ENCODE results near the gene SPRYD4. TPM values are rescaled to one million over a fixed set of nuclear protein-coding genes. Genes with fewer than 3 reads are reported as not detected.

The SPRYD4 gene
- total RNA-seq, 3 donors from 2014 or later: 2.9 to 4.8 (median 3.6) TPM

DNA sequence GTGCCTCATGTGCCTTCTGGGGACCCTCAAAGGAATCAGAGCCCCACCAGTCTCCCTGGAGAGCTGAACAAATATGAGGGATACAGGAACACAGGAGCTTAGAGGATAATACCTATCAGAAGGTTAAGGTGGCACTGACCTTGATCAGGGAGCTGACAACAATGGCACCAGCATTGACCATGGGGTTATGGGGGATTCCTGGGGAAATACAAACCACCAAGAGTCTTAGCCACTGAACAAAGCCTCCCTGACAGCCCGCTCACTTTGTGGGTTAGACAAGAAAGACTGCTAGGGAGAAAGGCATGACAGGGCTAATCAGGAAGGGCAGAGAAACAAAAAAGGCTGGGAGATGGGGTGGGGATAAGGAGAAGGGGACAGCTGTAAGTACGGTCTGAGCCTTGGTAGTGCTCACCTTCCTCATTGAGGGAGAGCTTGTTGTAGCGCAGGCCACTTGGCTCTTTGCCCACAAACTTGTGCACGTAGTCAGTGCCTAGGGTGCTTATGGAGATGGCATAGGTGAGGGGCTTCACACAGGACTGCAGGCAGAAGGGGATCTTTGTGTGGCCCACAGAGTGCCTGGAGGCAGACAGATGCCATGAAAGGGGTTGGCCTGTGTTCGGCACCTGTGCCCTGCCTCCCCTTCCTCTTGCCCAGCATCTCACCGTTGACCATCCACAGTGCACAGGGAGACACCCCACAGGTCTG, 9.3 kb downstream of the SPRYD4 start:
- DNase-seq (ENCODE audit: low spot score in 2 of 2): no peak
- H3K27ac ChIP-seq: no peak overlapping the region
- H3K9me3 ChIP-seq: no peaks in the 10 kb centered on the region
- H3K27me3 ChIP-seq: no peaks in the 10 kb centered on the region
- TF ChIP-seq, protein P1, sequence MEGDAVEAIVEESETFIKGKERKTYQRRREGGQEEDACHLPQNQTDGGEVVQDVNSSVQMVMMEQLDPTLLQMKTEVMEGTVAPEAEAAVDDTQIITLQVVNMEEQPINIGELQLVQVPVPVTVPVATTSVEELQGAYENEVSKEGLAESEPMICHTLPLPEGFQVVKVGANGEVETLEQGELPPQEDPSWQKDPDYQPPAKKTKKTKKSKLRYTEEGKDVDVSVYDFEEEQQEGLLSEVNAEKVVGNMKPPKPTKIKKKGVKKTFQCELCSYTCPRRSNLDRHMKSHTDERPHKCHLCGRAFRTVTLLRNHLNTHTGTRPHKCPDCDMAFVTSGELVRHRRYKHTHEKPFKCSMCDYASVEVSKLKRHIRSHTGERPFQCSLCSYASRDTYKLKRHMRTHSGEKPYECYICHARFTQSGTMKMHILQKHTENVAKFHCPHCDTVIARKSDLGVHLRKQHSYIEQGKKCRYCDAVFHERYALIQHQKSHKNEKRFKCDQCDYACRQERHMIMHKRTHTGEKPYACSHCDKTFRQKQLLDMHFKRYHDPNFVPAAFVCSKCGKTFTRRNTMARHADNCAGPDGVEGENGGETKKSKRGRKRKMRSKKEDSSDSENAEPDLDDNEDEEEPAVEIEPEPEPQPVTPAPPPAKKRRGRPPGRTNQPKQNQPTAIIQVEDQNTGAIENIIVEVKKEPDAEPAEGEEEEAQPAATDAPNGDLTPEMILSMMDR (IDR thresholded peaks at IDR 0.05): no peak
- no peak for TF ChIP-seq POLR2A (IDR thresholded peaks at IDR 0.05)
- no peak for TF ChIP-seq POLR2AphosphoS5 (IDR thresholded peaks at IDR 0.05)
- no peaks in the 10 kb centered on the region for H3K36me3 ChIP-seq
- intact Hi-C loops (cut with DNase I; ENCODE audit: low total_unique reads): no loop called here
- no peak overlapping the region for H3K4me3 ChIP-seq
- H3K4me1 ChIP-seq: no peaks in the 10 kb centered on the region

DNA sequence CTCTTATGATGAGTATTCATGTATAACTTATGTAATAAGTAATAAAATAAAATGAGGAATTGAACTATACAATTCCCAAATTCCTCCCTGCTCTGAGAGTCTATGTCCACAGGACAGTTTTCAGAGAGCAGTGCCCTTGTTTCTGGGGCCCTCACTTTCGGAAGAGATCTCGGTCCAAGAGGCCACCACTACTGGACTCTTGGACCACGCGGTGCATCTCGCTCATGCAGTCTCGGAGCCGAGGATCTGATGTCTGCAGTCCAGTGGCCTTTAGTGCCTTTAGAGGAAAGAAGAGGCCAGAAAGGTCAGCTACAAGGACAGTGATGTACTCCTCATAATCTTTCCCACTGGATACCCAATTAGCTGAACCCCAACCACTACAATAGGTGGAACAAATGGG, 11.2 kb downstream of the SPRYD4 start:
- Histone ChIP-seq H3K4me1 (no peaks in the 10 kb centered on the region), H3K27ac (no peak overlapping the region), H3K36me3 (no peaks in the 10 kb centered on the region), H3K27me3 (no peaks in the 10 kb centered on the region), H3K4me3 (no peak overlapping the region), H3K9me3 (no peaks in the 10 kb centered on the region)
- DNase-seq (ENCODE audit: low spot score in 2 of 2): no peak
- no peak for TF ChIP-seq POLR2AphosphoS5 (IDR thresholded peaks at IDR 0.05)
- TF ChIP-seq, protein P1 (IDR thresholded peaks at IDR 0.05): no peak
- no peak for TF ChIP-seq POLR2A (IDR thresholded peaks at IDR 0.05)
- intact Hi-C loops (cut with DNase I; ENCODE audit: low total_unique reads): no loop called here

DNA sequence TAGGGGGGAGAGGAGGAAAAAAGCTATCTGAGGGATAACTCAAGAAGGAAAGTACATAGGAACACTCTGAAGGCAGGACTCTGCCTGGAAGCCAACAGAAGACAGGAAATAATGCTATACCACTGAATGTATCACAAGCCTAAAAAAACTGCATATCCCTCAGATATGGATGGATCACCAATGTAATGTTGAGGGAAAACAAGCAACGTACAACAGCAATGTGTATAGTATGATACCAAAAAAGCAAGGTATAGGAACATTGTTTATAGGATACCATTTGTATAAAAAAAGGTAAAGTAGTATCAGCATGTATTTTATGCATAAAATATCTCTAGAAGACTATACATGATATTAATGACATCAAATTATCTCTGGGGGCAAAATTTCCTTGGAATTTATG, 16.2 kb downstream of the SPRYD4 start:
- Histone ChIP-seq H3K27me3 (no peaks in the 10 kb centered on the region), H3K36me3 (no peaks in the 10 kb centered on the region), H3K4me3 (no peak overlapping the region), H3K9me3 (no peaks in the 10 kb centered on the region), H3K27ac (no peak overlapping the region), H3K4me1 (no peaks in the 10 kb centered on the region)
- TF ChIP-seq POLR2AphosphoS5 (IDR thresholded peaks at IDR 0.05) (no peak), POLR2A (IDR thresholded peaks at IDR 0.05) (no peak)
- TF ChIP-seq, protein P1 (IDR thresholded peaks at IDR 0.05): no peak
- DNase-seq (ENCODE audit: low spot score in 2 of 2): no peak
- intact Hi-C loops (cut with DNase I; ENCODE audit: low total_unique reads): no loop called here

DNA sequence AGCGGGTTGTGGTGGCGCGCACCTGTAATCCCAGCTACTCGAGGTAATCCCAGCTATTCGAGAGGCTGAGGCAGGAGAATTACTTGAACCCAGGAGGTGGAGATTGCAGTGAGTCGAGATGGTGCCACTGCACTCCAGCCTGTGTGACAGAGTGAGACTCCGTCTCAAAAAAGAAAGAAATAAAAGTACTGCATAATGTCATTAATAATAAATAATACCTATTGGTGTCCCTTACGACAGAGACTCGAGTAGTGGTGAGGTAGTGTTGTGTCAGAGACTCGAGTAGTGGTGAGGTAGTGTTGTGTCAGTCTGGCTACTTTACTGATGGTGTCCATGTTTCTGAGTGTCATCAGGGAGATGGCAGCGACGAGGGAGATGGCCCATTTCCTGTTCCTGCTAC, 18.3 kb downstream of the SPRYD4 start:
- intact Hi-C loops (cut with DNase I; ENCODE audit: low total_unique reads): no loop called here
- Histone ChIP-seq H3K36me3 (no peaks in the 10 kb centered on the region), H3K4me1 (no peaks in the 10 kb centered on the region), H3K27me3 (no peaks in the 10 kb centered on the region), H3K27ac (no peak overlapping the region), H3K4me3 (no peak overlapping the region), H3K9me3 (no peaks in the 10 kb centered on the region)
- DNase-seq (ENCODE audit: low spot score in 2 of 2): no peak
- TF ChIP-seq POLR2AphosphoS5 (IDR thresholded peaks at IDR 0.05) (no peak), POLR2A (IDR thresholded peaks at IDR 0.05) (no peak)
- TF ChIP-seq, protein P1 (IDR thresholded peaks at IDR 0.05): no peak

DNA sequence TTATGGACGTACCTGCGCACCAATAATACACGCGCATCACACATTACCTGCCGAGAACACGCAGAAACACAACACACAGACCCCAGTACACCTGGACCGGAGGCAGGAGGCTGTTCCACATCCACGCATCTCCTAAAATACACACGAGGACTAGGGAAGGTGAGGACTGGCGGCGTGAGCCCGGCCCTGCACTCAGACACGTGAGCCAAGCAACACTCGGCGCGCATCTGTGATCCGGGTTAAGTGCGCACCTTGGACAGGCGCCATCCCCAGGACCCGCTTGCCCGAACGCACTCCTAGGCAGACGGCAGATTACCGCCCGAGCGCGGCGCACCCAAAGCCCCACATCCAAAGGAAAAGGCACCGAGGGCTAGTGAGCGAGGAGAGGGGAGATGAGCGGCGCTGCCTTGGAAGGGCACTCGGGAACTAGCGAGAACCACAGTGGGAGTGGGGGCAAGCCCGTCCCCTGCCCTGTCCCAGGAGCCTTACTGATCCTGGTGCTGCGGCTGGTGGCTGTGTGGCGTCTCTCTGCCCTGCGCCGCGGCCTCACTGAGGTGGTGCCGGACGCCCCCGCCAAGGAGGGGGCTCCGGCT, 19.2 kb downstream of the SPRYD4 start:
- no peak for DNase-seq (ENCODE audit: low spot score in 2 of 2)
- H3K9me3 ChIP-seq: no peaks in the 10 kb centered on the region
- H3K4me1 ChIP-seq: no peaks in the 10 kb centered on the region
- no peaks in the 10 kb centered on the region for H3K27me3 ChIP-seq
- H3K36me3 ChIP-seq: no peaks in the 10 kb centered on the region
- intact Hi-C loops (cut with DNase I; ENCODE audit: low total_unique reads): no loop called here
- H3K4me3 ChIP-seq: peak overlapping the region; percentile 55 to 82 (median 60)
- H3K27ac ChIP-seq: peak overlapping the region; percentile 23 to 41
- TF ChIP-seq POLR2A (IDR thresholded peaks at IDR 0.05): no peak
- TF ChIP-seq POLR2AphosphoS5 (IDR thresholded peaks at IDR 0.05): no peak
- TF ChIP-seq, protein P1 (IDR thresholded peaks at IDR 0.05): no peak
